IPS DF 4.7 (cell line): ENCODE data around the gene TCTN2.

ENCODE experiments used
- DNase-seq: peaks from one replicate; pipeline ENCODE4 v3.0.0-alpha.2; 2013; ENCODE audit warnings: low spot score; ENCODE audit errors: extremely low read depth

TCTN2 gene

GRCh38 chr12:123741937-123742572, 71.1 kb downstream of the TCTN2 start:
- DNase-seq = no peak

DNA sequence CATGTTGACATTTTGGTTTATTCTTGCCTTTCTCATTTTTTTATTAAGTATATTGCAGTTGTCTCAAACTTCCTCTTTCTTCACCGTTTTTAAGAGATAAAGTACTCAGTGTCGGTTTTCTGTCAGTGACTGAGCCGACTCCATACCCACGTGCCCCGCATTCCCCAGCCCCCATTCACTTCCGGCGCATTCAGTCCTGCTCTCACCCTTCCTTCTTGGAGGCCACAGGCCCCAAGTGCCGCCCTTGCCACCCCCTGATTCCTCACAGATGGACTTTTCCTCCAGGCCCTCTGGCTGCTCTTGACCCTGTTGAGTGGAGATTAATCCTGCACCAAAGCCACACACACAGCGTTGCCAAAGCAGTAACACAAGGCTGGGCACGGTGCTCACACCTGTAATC, 72.1 kb downstream of the TCTN2 start:
- DNase-seq = no peak

GRCh38 chr12:123744836-123745235, 73.9 kb downstream of the TCTN2 start:
- DNase-seq = no peak

DNA sequence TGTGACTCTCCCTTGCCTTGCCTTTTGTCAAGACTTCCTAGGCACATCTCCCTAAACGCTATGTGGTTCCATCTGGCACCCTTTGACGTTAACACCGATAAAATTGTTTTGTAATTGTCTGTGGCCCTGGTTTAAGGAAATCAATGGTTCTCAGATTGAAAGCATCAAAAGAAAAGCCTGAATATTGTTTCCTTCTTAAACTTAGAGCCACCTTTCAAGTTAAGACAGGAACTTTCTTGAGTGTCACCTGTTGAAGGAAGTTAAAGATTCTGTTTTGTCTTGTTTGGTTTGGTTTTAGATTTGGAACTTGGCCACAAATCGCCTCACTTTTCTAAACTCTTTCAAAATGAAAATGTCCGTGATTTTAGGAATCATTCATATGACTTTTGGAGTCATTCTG, 76.4 kb downstream of the TCTN2 start:
- no peak for DNase-seq

DNA sequence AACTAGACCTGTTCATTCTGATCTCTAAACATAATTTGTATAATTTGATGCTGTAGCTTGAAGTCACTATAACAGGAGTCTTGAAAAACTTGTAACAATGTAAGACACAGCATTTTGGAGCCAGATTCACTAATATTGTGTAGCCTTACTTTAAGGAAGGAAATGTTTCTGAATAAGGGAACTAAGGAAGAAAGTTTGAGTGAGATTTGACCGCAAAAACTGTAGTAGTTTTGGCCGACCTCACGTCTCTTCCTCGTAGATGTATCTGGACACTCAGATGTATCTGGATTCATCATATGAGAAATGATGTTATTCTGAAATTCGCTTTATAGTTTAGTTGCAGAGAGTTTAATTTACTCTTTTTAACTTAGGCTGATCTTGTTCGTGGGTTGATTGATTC, 77.2 kb downstream of the TCTN2 start:
- no peak for DNase-seq

GRCh38 chr12:123748661-123749060, 77.7 kb downstream of the TCTN2 start:
- DNase-seq = no peak

DNA sequence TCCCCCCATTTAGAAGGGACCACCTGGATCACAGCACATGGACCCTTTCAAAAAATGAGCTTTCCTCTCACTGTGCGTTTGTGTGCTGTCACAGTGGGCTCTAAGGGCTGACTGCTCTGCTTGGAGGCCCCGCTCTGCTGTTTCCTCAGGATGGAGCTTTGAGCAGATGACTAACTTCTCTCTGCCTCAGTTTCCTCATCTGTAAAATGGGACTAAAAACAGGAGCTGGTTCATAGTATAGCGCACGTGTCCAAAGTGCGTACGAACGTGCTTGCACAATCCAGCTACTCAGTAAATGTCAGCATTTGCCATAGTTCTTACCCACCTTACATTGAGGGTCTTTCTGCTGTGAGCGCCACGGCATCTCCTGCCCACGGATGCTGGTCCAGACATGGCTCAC, 78.4 kb downstream of the TCTN2 start:
- DNase-seq = no peak

DNA sequence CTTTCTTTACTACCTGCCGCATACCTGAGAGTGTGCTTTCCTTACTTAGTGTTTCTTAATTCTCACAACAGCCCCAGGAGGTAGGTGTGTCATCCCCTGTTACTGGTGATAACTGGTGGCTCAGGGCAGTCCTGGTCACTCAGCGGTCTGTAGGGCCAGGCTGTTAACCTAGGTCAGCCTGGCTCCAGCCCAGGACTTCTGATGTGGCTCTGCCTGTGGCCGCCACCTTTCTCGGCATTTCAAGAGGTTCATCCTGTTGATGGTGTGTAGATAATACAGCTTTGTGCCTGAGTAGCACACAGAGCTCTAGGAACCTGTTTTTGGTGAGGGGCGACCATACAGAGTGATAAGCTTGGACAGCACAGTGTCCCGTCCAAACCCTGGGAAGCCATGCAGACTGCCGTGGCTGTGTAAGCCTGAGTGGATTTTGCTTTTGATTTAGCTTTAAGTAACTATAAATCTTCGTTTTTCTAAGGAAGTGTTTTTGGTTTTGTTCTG, 79.3 kb downstream of the TCTN2 start:
- DNase-seq = no peak

DNA sequence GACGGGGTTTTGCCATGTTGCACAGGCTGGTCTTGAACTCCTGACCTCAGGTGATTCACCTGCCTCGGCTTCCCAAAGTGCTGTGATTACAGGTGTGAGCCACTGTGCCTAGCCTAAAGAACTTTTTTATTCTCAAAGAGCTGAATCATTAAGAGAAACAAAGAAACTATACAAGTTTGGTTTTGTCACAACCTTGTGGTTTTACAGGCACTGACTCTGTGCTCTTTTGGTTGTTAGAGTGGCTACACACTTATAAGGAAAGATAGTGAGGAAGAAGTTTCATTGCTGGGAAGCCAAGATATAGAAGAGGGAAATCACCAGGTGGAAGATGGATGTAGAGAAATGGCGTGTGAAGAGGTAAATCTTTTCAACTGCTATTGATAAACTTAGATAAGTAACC, 81.1 kb downstream of the TCTN2 start:
- no peak for DNase-seq

DNA sequence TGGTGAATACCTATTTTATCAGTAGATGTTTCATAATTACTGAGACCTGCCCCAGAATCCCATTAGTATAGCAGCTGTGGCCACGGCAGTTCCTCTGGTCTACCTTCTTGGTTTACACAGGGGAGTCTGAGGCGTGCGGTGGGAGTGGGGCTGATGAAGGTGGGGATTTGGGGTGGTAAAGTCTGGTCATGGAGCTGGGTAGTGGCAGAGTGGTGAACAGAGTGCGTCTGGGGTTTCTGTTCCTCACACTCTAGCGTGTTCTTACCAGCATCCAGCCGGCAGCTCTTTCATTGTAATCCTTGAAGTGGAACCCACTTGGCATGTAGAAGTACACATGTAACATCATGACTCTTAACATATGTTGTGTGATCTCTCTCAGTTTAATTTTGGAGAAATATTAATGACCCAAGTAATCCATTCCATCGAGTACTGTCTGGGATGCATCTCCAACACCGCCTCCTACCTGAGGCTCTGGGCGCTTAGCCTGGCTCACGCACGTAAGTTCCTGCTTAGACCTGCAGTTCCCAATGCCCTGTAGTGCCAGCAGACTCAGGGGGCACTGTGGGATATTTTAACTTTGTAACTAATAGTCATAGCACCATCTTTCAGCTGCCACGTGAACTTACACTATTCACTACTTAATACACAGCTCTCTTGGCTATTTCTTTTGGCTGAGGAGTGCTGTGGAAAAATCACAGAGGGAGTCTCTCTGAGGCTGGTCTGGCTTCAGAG, 83.3 kb downstream of the TCTN2 start:
- no peak for DNase-seq

DNA sequence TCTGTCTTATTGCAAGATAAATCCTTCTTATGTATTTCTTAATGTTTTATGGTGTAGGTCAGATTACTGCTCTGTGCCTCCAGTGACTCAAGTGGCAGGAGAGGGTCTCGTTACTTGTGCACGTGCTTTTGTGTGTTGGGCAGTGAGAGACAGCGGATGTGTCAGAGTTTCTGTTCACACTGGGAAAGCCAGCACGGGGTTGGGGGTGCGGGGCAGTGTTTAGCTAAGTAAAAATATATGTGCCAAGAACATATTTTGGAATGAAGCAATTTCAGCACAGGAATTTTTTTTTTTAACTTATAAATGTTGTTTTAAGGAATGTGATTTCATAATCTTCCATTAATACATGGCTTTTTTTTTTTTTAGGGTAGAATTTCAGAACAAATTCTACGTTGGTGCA, 86.6 kb downstream of the TCTN2 start:
- DNase-seq = no peak
